Peyer's patch (tissue), 4 donors: ENCODE results near the gene IFRD2.

Source experiments
- CTCF ChIP-seq, 6 experiments: fragments of 450-650 bp in 4 of 6; fragments of 200-600 bp in 2 of 6; sonication (generic) in 1 of 6; IDR thresholded peaks; one replicate each; pipeline ENCODE4 v1.5.1; 2017 to 2019; ENCODE audit warnings: antibody characterized with exemption in 6 of 6, mild to moderate bottlenecking in 3 of 6, moderate library complexity in 1 of 6
- POLR2A ChIP-seq, 2 donors: fragments of 450-650 bp; IDR thresholded peaks; one replicate each; pipeline ENCODE4 v1.5.1; 2017; ENCODE audit warnings: antibody characterized with exemption in 2 of 2, mild to moderate bottlenecking in 2 of 2, moderate library complexity in 2 of 2

GRCh38 chr3:50259432-50260026 lies 32.7 kb downstream of the IFRD2 start:
- no peak for TF ChIP-seq CTCF (IDR thresholded peaks at IDR 0.05)
- TF ChIP-seq POLR2A (IDR thresholded peaks at IDR 0.05), result no peak
